Frontal cortex (tissue), 4 donors: ENCODE results near the gene TSPO. TPM values are rescaled to one million over a fixed set of nuclear protein-coding genes. Genes with fewer than 3 reads are reported as not detected.

Experiments used
- DNase-seq, 2 donors: peaks; one replicate each; pipeline ENCODE4 v3.0.0; 2012; ENCODE audit warnings: low spot score in 2 of 2
- FAIRE-seq: peaks from 2 replicates; lab custom pipeline; 2012; peaks lifted over from hg19 to GRCh38; lab: Jason Lieb, UNC
- total RNA-seq: library from RNA; depleted of rRNA; stranded (reverse); fragments of >200 nt; gene quantifications from one replicate; pipeline ENCODE4 v1.2.3, GENCODE V29; 2014
- donor health status: control.
- donor health status: control.
- donor health status: control.

Gene TSPO
- total RNA-seq, 1 donor from 2014 or later, result 36.7 TPM

DNA sequence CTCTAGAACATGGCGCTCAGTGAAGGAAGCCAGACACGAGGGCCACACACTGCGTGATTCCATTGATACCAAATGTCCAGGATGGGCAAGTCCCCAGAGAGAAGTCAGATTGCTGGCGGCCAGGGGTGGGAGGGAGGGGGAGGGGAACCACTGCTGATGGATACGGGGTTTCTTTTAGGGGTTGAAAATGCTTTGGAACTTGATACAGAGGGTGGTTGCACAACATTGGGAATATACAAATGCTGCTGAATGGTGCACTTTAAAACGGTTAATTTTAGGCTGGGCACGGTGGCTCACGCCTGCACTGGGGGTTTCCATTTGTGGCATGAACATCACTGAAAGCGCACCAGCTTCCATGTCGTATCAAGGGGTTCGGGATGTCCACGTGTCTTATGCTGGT is 5.1 kb downstream of the TSPO start:
- DNase-seq (no peak), FAIRE-seq (no peak)

DNA sequence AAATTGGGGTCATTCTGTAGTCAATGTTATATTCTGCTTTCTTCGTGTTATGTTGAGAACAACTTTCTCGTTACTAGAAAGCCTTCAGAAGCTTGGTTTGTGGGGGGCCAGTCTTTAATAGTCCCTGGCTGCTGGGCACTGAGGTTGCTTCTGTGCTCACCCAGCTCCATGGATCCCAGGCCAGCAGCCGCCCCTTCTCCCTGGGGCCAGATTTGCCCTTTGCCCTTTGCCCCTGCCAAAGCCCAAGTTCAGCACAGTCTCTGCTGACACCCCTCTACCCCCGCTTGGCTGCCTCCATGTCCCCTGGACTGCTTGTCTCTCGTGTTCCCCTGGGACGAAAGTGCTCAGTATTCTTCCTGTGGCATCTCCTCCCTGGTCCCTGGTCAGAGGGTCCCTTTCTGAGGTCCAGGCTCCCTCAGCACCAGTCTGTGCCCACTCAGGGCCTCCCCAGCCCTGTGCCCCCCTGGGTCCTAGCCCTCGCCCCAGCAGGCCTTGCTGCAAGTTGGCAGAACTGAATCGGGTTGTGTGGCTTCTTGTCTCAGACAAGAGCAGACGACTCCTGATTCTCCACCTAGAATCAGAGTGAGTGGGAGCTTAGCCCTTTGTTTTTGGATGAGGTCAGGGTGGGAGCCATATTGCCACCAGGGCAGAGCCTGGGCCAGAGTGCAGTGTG is 6.7 kb downstream of the TSPO start:
- DNase-seq (no peak), FAIRE-seq (no peak)

DNA sequence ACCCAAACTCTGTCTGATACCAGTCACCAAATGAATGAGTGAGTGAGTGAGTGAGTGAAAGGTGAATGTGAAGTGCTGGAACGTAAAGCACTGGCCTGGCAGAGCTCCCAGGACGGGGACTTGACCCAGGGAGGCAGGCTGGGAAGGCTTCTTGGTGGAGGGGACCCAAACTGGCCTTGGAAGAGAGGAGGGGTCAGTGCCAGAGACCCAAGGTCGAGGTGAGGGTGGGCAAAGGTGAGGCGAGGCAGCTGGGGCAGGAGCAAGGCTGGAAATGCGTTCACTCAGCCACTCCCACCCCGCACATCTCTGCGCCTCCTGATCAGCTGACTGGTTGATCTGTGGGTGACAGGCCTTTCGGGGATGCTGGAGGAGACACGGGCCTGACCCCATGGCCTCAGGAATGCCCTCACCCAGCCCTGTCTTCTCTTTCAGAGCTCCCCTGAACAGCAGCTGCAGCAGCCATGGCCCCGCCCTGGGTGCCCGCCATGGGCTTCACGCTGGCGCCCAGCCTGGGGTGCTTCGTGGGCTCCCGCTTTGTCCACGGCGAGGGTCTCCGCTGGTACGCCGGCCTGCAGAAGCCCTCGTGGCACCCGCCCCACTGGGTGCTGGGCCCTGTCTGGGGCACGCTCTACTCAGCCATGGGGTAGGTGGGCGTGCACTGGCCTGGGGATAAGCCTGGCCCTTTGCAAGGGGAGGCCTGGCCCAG is 7.6 kb downstream of the TSPO start:
- DNase-seq (no peak), FAIRE-seq (no peak)

DNA sequence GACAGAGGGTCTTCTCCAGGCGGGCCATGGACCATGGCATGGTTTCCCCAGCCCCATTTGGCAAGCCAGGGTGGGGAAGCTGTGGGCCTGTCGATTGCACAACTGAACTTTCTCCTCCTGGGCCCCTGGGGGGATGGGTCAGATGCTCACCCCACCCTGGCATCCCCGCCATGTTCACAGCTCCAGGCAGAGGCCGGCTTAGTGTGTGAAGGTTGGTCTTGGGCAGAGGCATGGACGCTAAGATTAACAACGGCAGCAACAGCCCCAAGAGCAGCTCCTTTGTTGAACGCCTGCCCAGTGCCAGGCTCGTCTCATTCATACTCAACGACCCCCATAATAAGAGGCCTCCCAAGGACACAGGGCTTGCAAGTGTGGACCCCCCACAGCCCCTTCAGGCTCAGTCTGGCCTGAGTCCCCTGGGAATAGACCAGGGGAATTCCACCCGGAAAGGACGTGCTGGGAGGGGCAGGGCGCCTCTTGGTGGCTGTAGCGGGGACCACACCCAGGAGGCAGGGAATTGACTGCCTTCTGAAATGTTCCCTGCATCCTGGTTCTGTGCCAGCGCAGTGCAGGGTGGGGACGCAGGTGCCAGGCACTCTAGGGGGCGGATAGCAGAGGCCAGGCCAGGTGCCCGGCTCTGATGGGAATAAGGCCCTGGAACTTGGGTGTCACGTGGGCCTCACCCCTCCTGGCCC is 8.3 kb downstream of the TSPO start:
- DNase-seq, result no peak
- no peak for FAIRE-seq

DNA sequence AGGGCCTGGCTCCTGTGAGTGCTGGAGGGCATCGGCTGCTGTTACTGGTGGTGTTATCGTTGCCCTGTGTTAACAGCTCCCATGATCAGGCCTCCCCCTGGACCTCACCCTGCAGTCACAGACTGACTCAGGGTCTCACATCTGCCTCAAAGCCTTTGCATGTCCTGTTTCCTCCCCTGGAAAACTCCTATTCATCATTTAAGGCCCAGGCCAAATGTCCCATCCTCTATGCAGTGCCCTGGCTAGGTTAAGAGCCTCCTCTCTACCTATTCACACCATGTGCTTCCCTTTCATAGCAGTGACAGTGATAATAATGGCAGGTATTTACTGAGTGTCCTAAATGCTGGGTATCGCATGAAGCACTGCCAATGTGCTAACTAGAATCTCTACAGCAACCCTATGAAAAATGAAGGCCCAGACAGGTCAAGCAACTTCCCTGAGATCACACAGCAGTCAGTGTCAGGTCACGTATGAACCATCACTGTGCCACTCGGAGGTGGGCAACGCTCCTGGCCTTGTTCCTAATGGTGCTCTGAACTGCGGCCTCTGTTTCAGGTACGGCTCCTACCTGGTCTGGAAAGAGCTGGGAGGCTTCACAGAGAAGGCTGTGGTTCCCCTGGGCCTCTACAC is 9.3 kb downstream of the TSPO start:
- DNase-seq, result no peak
- FAIRE-seq, result no peak

DNA sequence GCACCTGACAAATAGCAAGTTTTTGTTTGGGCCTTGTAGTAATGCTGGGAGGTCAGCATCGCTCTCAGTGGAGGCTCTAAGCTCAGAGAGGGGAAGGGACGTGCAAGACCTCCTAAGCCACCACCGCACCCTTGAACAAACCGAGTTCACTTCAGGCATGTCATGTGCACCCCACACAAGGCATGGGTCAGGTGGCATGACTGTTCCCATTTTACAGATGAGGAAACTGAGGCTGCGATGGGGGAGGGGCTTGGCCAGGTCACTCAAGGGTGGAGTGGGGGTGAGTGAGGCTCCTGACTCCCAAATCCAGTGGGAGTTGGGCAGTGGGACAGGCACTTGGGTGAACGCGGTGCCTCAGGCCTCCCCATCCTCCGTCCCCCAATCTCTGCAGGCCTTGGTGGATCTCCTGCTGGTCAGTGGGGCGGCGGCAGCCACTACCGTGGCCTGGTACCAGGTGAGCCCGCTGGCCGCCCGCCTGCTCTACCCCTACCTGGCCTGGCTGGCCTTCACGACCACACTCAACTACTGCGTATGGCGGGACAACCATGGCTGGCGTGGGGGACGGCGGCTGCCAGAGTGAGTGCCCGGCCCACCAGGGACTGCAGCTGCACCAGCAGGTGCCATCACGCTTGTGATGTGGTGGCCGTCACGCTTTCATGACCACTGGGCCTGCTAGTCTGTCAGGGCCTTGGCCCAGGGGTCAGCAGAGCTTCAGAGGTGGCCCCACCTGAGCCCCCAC is 11.2 kb downstream of the TSPO start:
- FAIRE-seq, result no peak
- DNase-seq, result no peak

DNA sequence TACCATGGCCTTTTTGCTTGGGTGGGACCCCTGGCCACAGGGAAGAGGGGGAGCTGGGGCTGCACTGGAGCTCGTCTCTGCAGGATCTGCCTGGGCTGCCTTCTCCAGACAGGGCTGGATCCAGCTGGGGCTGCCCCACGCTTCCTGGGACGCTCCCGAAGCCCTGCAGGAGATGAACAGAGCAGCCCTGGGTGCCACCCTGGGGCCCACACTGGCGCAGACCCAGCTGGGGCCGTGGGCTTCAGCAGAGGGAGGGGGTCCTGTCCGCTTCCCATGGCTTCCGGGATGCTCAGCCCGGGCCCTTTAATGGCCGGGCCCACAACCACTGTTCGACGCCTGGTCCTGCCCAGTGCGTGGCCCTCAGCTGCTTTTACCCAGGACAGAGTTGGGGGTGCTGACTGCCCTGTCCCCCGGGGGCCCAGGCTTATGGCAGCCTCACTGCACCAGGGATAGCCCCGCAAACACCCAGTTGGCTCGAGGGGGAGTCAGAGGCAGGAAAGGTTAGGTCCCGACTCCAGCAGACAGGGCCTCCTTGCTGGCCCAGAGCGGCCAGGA is 12.0 kb downstream of the TSPO start:
- FAIRE-seq (no peak), DNase-seq (no peak)

DNA sequence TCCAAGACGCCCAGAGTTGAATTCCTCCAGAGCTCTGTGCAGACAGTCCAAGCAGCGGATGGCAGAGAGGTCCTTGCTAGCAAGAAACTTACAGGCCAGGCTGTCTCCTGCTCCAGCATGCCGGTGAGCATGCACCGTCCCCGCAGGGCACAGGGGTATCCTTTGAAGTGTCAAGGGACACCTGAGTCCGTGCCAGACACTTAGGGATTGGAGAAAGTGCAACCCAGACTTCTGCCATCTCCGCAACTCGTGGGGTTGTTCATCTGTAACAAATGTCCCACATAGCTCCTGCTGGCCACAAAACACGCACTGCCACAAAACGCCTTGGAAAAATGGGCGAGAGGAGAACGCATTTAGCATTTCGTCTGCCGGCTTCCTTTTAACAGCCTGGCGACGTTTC is 13.3 kb downstream of the TSPO start:
- no peak for DNase-seq
- no peak for FAIRE-seq

DNA sequence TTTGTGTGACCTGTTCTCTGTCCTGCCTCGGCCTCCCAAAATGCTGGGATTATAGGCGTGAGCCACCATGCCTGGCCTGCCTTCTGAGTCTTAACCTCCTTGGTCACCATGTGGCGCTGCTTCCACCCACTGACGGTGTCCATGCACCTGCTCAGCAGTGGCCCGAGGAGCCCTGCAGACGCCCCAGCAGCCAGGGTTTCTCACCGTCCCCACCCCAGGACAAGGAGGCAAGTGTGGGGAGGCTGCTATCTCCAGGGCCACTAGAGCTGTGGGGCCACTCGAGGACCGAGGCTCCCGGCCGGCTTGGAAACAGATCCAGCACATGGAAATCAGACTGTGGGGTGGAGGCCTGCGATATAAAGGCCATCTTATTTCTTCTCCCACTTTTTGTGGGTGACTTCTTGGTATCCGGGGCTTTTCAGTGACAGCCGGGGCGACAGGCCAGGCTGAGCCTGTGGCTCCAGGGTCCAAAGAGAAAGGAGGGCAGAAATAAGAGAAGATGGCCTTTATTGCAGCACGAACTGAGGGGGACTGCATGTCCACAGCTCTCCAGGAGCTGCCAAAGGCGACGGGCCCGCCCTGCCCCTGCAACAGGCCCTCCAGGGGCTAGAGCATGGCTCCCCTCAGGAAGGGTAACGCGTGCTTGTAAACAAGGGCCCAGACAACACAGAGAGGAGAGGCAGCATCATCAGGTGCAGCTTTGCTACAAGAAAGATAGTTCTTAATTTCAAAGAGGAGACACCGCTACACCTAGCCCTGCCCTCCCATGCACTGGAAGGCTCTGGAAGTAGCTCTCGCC is 15.0 kb downstream of the TSPO start:
- FAIRE-seq (no peak), DNase-seq (no peak)

DNA sequence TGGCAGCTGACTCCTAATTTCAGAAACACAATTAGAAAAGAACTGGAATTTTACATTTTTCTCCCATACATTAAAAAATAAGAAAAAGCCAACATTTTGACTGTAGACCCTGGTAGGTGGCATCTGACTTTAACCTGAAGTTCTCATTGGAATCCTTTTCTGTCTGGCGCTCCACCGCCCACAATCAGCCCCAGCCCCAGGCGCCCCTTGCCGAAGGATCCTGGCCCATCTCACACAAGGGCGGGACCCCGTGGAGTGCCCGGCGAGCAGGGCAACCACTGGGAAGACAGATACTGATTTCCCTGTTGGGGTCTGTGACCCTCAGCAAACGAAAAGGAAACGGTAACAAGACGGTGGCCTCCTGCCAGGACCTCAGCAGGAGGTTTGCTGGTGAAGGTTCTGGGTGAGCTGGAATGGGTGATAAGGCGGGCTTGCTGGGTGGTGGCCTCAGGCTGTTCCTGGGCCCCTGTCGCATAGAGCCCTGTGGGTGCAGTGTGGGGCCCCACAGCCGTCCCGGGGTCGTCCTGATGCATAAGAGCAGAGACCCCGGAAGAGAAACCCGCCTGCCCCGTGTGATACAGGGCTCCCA is 15.7 kb downstream of the TSPO start:
- FAIRE-seq (no peak), DNase-seq (no peak)

DNA sequence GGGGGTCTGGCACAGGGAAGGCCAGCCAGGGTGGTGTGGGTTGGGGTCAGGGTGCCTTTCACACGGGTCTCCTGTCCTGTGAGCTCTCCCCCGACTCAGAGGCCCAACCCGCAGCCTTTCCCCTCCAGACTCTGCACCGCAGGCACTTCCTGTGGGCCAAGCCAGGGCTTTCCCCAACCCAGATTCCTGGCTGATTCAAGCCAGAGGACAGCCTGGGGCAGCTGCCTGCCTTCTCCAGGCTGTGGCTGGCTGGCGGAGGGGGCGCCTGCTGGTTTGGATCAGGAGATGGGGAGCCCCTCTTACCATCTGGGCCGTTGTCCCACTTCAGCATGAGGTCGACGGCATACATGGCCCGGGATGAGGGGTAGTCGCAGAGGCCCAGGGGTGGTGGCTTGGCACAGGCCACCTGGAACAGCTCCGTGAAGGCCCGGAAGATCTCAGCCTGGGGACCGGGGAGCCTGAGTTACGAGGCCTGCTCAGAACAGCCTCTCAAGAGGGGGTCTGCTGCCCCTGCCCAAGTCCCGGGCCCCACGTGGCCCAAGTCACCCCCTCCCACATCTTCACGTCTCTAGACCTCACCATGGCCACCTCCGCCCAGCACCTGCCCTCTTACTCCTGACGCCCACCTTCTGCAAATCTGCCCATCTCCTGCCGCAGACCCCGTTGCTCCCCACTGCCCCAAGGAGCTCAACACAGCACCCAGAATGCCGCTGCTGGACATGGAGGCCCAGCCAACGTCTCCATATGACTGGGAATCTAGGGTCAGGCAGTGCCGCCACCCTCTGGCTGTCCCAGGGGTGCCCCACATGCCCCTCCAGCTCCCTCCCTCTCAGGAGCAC is 17.3 kb downstream of the TSPO start:
- DNase-seq (no peak), FAIRE-seq (no peak)

DNA sequence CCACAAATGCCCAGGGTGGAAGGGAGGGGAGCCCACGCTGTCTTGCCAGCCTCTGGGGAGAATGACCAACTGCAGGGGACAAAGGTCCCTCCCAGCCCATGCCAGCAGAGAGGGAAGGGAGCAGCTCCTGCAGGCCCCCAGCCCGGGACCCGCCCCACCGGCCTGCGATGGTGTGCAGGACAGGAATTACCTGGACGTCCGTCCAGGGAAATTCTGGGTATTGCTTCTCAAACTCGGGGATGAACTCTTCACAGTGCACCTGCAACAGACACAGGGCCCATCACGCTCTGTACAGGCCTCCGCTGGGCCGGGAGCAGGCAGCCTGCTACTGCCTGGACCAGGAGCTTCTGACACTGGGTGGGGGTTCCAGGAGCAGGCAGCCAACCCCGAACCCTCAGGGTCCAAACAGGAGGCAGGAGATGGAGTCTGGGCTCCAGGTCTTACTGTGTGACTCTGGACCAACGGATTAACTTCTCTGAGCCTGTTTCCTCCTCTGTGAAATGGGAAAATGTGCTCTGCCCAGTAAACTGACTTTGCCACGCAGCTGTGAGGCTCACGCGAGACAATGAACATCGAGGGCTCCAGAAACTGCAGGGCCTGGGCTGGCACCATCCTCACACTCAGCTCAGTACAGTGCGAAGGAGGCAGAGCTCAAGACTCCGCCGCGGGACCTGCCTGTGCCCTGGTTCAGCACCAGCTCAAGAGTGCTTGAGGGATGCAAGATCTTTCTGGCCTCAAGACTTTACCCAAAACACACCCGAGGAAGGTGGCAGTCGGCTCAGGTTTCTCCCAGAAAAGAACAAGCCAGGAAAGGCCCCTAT is 18.2 kb downstream of the TSPO start:
- DNase-seq (no peak), FAIRE-seq (no peak)

DNA sequence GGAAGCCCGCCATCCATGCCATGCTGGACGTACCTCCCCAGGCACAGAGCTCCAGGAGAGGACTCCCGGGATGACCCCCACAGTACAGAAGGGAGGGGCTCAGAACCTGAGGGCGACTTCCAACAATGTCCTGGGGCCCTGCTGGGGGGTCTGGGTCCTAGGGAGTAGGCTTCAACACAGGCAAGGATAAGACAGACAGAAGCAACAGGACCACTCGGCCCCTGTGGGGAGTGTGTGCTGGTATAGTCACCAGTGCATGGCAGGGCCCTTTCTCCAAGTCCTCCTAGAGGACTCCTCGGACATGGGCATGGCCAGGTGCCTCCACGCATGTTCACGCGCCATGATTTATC is 18.7 kb downstream of the TSPO start:
- FAIRE-seq, result no peak
- no peak for DNase-seq

DNA sequence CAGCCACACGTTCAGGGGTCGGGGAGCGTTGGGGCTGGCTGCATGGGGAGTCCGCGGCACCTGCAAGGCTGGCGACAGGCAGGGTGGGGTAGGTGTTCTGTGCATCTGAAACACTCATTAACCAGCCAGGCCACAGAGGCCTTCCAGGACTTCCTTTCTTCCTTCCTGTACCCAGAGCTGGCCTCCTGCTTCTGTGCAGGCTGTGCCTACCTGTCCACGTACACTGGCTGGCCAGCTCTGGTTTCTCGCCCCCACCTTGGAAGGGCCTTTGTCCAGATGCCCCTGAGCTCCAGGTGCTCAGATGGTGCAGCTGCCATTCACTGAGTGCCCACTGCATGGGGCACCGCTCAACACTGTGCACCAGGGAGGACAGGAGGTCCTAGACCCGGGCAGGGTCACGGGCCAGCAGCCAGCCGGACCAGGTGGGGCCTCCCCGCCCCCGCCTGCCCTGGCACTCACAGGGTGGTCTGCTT is 19.7 kb downstream of the TSPO start:
- DNase-seq (no peak), FAIRE-seq (no peak)

DNA sequence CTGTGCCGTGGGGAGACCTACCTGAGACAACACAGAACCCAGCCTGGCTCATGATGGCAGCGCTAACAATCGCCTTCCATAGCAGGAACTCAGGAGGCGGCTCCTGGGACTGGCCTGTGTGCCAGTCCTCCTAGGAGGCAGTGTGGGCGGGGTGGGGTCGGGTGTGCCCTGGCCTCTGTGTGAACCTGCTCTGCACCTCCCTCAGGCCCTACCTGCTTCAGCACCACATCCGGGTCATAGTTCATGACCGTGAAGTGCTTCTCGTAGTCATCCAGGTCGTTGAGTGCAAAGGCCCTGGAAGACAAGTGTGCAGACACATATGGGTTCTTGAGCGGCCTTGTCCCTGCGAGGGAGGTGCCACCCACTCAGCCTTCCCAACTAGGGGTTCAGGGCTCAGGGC is 20.2 kb downstream of the TSPO start:
- no peak for DNase-seq
- FAIRE-seq, result no peak

DNA sequence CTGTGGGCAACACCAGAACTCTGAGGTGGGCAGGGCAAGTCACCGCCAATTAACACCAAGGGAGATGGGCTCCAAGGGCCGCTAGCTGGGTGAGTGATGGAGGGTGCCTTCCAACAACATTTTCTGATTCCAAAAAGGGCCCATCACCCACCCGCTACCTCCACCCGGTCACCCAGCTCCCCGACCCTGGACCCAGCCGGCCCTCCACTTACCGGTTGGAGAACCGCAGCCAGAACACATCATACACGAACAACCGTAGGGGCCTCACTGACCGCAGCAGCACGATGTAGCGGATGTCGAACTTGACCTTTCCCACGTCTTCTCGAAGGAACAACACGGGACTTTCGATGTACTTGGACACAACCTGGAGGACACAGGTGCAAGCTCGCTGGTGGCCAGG is 20.8 kb downstream of the TSPO start:
- DNase-seq (no peak), FAIRE-seq (no peak)

DNA sequence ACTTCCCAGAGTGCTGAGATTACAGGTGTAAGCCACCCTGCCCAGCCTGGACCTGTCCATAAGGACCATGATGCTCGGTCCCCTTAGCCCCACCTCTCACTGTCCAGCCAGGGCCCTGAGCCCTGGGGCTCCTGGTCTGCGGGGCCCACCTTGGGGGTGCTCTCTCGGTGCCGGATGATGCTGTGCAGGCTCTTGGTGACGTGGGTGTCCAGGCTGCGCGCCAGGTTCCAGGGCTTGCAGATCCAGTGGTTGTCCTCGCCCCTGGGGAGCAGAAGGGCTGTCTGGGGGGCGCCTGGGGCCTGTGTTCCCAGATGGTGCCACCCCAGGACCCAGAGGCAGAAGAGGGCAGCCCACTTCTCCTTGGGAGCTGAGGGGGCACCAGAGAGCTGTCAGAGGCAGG is 22.2 kb downstream of the TSPO start:
- FAIRE-seq (no peak), DNase-seq (no peak)
